Measurements from ENCODE around the gene TSHB.

The TSHB gene

GRCh38 chr1:115062542-115063004, 32.9 kb downstream of the TSHB start:
- Histone ChIP-seq H3K9ac (ENCODE audit: low read depth, low read length) (no peak overlapping the region), H3K4me3 (ENCODE audit: low read depth, low read length) (no peak overlapping the region), H3K4me1 (ENCODE audit: control insufficient read depth, insufficient read depth, low read length) (no peaks in the 10 kb centered on the region), H3K27me3 (ENCODE audit: control insufficient read depth, insufficient read depth, low read length) (no peaks in the 10 kb centered on the region), H3K36me3 (ENCODE audit: control insufficient read depth, insufficient read depth, low read length) (no peaks in the 10 kb centered on the region), H3K9me3 (ENCODE audit: control insufficient read depth, insufficient read depth, low read length) (no peaks in the 10 kb centered on the region)

- no peak overlapping the region for H3K9ac ChIP-seq (ENCODE audit: low read depth, low read length)
- no peak overlapping the region for H3K4me3 ChIP-seq (ENCODE audit: low read depth, low read length)
- H3K4me1 ChIP-seq (ENCODE audit: control insufficient read depth, insufficient read depth, low read length): no peaks in the 10 kb centered on the region
- no peaks in the 10 kb centered on the region for H3K36me3 ChIP-seq (ENCODE audit: control insufficient read depth, insufficient read depth, low read length)
- no peaks in the 10 kb centered on the region for H3K27me3 ChIP-seq (ENCODE audit: control insufficient read depth, insufficient read depth, low read length)
- H3K9me3 ChIP-seq (ENCODE audit: control insufficient read depth, insufficient read depth, low read length): no peaks in the 10 kb centered on the region
These were observed 33.7 kb downstream of the TSHB start for GRCh38 chr1:115063228-115063901.

- no peaks in the 10 kb centered on the region for H3K4me1 ChIP-seq (ENCODE audit: control insufficient read depth, insufficient read depth, low read length)
- H3K36me3 ChIP-seq (ENCODE audit: control insufficient read depth, insufficient read depth, low read length): peaks cover 3% of the 10 kb centered on the region
- H3K9ac ChIP-seq (ENCODE audit: low read depth, low read length): no peak overlapping the region
- no peaks in the 10 kb centered on the region for H3K27me3 ChIP-seq (ENCODE audit: control insufficient read depth, insufficient read depth, low read length)
- H3K4me3 ChIP-seq (ENCODE audit: low read depth, low read length): no peak overlapping the region
- no peaks in the 10 kb centered on the region for H3K9me3 ChIP-seq (ENCODE audit: control insufficient read depth, insufficient read depth, low read length)
These were observed 34.8 kb downstream of the TSHB start for GRCh38 chr1:115064461-115064860.

- peaks cover 3% of the 10 kb centered on the region for H3K36me3 ChIP-seq (ENCODE audit: control insufficient read depth, insufficient read depth, low read length)
- no peaks in the 10 kb centered on the region for H3K9me3 ChIP-seq (ENCODE audit: control insufficient read depth, insufficient read depth, low read length)
- no peak overlapping the region for H3K9ac ChIP-seq (ENCODE audit: low read depth, low read length)
- H3K27me3 ChIP-seq (ENCODE audit: control insufficient read depth, insufficient read depth, low read length): no peaks in the 10 kb centered on the region
- no peak overlapping the region for H3K4me3 ChIP-seq (ENCODE audit: low read depth, low read length)
- H3K4me1 ChIP-seq (ENCODE audit: control insufficient read depth, insufficient read depth, low read length): no peaks in the 10 kb centered on the region
These were observed 35.4 kb downstream of the TSHB start for GRCh38 chr1:115065021-115065420.

- Histone ChIP-seq H3K36me3 (ENCODE audit: control insufficient read depth, insufficient read depth, low read length) (peaks cover 3% of the 10 kb centered on the region), H3K27me3 (ENCODE audit: control insufficient read depth, insufficient read depth, low read length) (no peaks in the 10 kb centered on the region), H3K4me1 (ENCODE audit: control insufficient read depth, insufficient read depth, low read length) (no peaks in the 10 kb centered on the region)
These were observed 37.7 kb downstream of the TSHB start for GRCh38 chr1:115067161-115067859.

GRCh38 chr1:115068826-115069585, 39.4 kb downstream of the TSHB start:
- Histone ChIP-seq H3K36me3 (ENCODE audit: control insufficient read depth, insufficient read depth, low read length) (peaks cover 3% of the 10 kb centered on the region), H3K9ac (ENCODE audit: low read depth, low read length) (no peak overlapping the region), H3K27me3 (ENCODE audit: control insufficient read depth, insufficient read depth, low read length) (no peaks in the 10 kb centered on the region), H3K4me3 (ENCODE audit: low read depth, low read length) (no peak overlapping the region), H3K9me3 (ENCODE audit: control insufficient read depth, insufficient read depth, low read length) (no peaks in the 10 kb centered on the region), H3K4me1 (ENCODE audit: control insufficient read depth, insufficient read depth, low read length) (no peaks in the 10 kb centered on the region)

More at GRCh38 chr1:115067161-115067859, 37.7 kb downstream of the TSHB start:
- Histone ChIP-seq H3K9ac (ENCODE audit: low read depth, low read length) (no peak overlapping the region), H3K4me3 (ENCODE audit: low read depth, low read length) (no peak overlapping the region), H3K9me3 (ENCODE audit: control insufficient read depth, insufficient read depth, low read length) (no peaks in the 10 kb centered on the region)

- Histone ChIP-seq H3K27me3 (ENCODE audit: control insufficient read depth, insufficient read depth, low read length) (no peaks in the 10 kb centered on the region), H3K9ac (ENCODE audit: low read depth, low read length) (no peak overlapping the region), H3K36me3 (ENCODE audit: control insufficient read depth, insufficient read depth, low read length) (peaks cover 3% of the 10 kb centered on the region), H3K4me1 (ENCODE audit: control insufficient read depth, insufficient read depth, low read length) (no peaks in the 10 kb centered on the region), H3K9me3 (ENCODE audit: control insufficient read depth, insufficient read depth, low read length) (no peaks in the 10 kb centered on the region), H3K4me3 (ENCODE audit: low read depth, low read length) (no peak overlapping the region)
These were observed 40.2 kb downstream of the TSHB start for GRCh38 chr1:115069659-115070308.

GRCh38 chr1:115071012-115071664, 41.5 kb downstream of the TSHB start:
- Histone ChIP-seq H3K27me3 (ENCODE audit: control insufficient read depth, insufficient read depth, low read length) (no peaks in the 10 kb centered on the region), H3K36me3 (ENCODE audit: control insufficient read depth, insufficient read depth, low read length) (peaks cover 3% of the 10 kb centered on the region), H3K4me3 (ENCODE audit: low read depth, low read length) (no peak overlapping the region), H3K9ac (ENCODE audit: low read depth, low read length) (no peak overlapping the region), H3K9me3 (ENCODE audit: control insufficient read depth, insufficient read depth, low read length) (no peaks in the 10 kb centered on the region), H3K4me1 (ENCODE audit: control insufficient read depth, insufficient read depth, low read length) (no peaks in the 10 kb centered on the region)

GRCh38 chr1:115073298-115074087, 43.9 kb downstream of the TSHB start:
- peaks cover 3% of the 10 kb centered on the region for H3K36me3 ChIP-seq (ENCODE audit: control insufficient read depth, insufficient read depth, low read length)
- H3K9ac ChIP-seq (ENCODE audit: low read depth, low read length): no peak overlapping the region
- no peak overlapping the region for H3K4me3 ChIP-seq (ENCODE audit: low read depth, low read length)
- H3K4me1 ChIP-seq (ENCODE audit: control insufficient read depth, insufficient read depth, low read length): no peaks in the 10 kb centered on the region
- H3K9me3 ChIP-seq (ENCODE audit: control insufficient read depth, insufficient read depth, low read length): no peaks in the 10 kb centered on the region
- H3K27me3 ChIP-seq (ENCODE audit: control insufficient read depth, insufficient read depth, low read length): no peaks in the 10 kb centered on the region

- Histone ChIP-seq H3K9ac (ENCODE audit: low read depth, low read length) (no peak overlapping the region), H3K27me3 (ENCODE audit: control insufficient read depth, insufficient read depth, low read length) (no peaks in the 10 kb centered on the region), H3K36me3 (ENCODE audit: control insufficient read depth, insufficient read depth, low read length) (no peaks in the 10 kb centered on the region), H3K4me1 (ENCODE audit: control insufficient read depth, insufficient read depth, low read length) (no peaks in the 10 kb centered on the region), H3K4me3 (ENCODE audit: low read depth, low read length) (no peak overlapping the region), H3K9me3 (ENCODE audit: control insufficient read depth, insufficient read depth, low read length) (no peaks in the 10 kb centered on the region)
These were observed 45.4 kb downstream of the TSHB start for GRCh38 chr1:115074839-115075534.

Measured in iPS-15b (cell line).